Esophagus mucosa (tissue), 1 donor: ENCODE data around the gene PCDHA11. TPM values are rescaled to one million over a fixed set of nuclear protein-coding genes. Genes with fewer than 3 reads are reported as not detected.
"Not testable (repeated sequence)": the region's sequence is repeated elsewhere in the genome, so short reads cannot be mapped to it uniquely, and the experiment has no call there.

Experiments
- ATAC-seq: fragments of 200-7000 bp; cut with Tn5 transposase; one replicate; pipeline ENCODE4 v1.9.1; 2020
- total RNA-seq: library from RNA; stranded (reverse); gene quantifications from one replicate; pipeline ENCODE4 v1.2.4, GENCODE V29; 2023
- donor health status: DM: yes; HTN: yes; CAD: no.

Gene PCDHA11
- total RNA-seq, 1 donor from 2014 or later, result not detected

DNA sequence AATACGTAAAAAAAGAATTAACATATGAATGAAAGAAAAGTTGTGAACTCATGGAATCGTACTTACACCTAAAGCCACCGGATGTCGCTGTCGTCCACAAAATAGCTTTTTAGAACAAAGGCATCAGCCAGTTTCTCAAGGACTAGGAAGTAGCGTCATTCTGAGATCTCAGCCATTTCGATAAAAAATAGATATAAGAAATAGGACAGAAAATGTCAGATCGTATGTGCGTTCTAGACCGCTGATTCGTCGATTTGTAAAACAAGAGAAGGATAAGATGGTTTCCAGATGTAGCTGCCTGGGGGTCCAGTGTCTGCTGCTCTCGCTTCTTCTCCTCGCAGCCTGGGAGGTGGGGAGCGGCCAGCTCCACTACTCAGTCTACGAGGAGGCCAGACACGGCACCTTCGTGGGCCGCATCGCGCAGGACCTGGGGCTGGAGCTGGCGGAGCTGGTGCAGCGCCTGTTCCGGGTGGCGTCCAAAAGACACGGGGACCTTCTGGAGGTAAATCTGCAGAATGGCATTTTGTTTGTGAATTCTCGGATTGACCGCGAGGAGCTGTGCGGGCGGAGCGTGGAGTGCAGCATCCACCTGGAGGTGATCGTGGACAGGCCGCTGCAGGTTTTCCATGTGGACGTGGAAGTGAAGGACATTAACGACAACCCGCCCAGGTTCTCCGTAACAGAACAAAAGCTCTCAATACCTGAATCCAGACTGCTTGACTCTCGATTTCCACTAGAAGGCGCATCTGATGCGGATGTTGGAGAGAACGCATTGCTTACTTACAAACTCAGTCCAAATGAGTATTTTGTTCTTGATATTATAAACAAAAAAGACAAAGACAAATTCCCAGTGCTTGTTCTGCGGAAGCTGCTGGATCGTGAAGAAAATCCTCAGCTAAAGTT is 12.7 kb upstream of the PCDHA11 start, which contains the start of gene PCDHA10:
TSS of gene PCDHA10 (plus strand) at position 126 of the 903 bp plus-strand sequence. CDS start at position 278, 152 bp downstream.
- ATAC-seq, result no peak

GRCh38 chr5:140857177-140857986 is 11.4 kb upstream of the PCDHA11 start:
- ATAC-seq, result no peak

- no peak for ATAC-seq
Observed at GRCh38 chr5:140857987-140858240, 10.8 kb upstream of the PCDHA11 start.

DNA sequence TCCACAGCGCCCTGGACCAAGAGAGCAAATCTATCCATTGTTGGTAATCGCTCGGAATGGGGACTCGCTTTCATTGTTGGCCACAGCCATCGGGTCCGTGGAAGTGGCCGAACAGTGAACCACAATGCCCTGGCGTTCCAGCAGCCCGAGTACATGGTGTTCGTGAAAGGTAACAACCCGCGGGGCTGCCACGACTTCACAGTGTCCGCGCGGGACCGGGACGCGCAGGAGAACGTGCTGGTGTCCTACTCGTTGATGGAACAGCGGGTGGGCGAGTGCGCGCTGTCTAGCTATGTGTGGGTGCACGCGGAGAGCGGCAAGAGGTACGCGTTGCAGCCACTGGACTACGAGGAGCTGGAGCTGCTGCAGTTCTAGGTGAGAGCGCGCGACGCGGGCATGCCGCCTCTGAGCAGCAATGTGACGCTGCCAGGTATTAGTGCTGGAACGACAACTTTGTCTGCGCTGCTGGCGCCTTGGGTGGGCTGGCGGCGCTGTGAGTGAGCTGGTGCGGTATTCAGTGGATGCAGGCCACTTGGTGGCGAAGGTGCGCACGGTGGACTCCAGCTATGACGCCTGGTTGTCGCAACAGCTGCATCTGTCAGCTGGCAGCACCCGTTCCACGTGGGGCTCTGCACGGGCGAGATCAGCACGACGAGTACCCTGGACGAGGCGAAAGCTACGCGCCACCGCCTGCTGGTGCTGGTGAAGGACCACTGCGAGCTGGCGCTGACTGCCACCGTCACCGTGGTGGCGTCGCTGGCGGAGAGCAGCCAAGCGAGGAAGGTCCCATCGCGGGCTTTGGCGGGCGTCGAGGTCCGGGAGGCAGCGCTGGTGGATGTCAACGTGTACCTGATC is 6.1 kb upstream of the PCDHA11 start:
- ATAC-seq, result no peak

- ATAC-seq, result no peak
Observed at GRCh38 chr5:140869555-140869886, 764 bp downstream of the PCDHA11 start.

- ATAC-seq, result no peak
Observed at GRCh38 chr5:140870221-140871201, 1.8 kb downstream of the PCDHA11 start.

GRCh38 chr5:140875085-140876065 is 6.6 kb downstream of the PCDHA11 start, which contains the start of gene PCDHA12:
PCDHA12 (plus strand) TSS chr5:140875308; CDS start chr5:140875473, 165 bp downstream.
- ATAC-seq, result no peak

DNA sequence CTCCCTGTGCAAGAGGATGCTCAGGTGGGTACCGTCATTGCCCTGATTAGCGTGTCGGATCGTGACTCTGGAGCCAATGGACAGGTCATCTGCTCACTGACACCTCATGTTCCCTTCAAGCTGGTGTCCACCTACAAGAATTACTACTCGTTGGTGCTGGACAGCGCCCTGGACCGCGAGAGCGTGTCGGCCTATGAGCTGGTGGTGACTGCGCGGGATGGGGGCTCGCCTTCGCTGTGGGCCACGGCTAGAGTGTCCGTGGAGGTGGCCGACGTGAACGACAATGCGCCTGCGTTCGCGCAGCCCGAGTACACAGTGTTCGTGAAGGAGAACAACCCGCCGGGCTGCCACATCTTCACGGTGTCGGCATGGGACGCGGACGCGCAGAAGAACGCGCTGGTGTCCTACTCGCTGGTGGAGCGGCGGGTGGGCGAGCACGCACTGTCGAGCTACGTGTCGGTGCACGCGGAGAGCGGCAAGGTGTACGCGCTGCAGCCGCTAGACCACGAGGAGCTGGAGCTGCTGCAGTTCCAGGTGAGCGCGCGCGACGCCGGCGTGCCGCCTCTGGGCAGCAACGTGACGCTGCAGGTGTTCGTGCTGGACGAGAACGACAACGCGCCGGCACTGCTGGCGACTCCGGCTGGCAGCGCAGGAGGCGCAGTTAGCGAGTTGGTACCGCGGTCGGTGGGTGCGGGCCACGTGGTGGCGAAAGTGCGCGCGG is 7.9 kb downstream of the PCDHA11 start:
- ATAC-seq, result not testable (repeated sequence)

DNA sequence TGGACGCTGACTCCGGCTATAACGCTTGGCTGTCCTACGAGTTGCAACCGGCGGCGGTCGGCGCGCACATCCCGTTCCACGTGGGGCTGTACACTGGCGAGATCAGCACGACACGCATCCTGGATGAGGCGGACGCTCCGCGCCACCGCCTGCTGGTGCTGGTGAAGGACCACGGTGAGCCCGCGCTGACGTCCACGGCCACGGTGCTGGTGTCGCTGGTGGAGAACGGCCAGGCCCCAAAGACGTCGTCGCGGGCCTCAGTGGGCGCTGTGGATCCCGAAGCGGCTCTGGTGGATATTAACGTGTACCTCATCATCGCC is 8.5 kb downstream of the PCDHA11 start:
- ATAC-seq, result no peak

- ATAC-seq, result no peak
Observed at GRCh38 chr5:140881889-140882590, 13.3 kb downstream of the PCDHA11 start, which contains the start of gene PCDHA13. PCDHA13 (plus strand) TSS chr5:140882124; CDS start chr5:140882269, 145 bp downstream.

- no peak for ATAC-seq
Observed at GRCh38 chr5:140882591-140882899, 13.8 kb downstream of the PCDHA11 start.

- no peak for ATAC-seq
Observed at GRCh38 chr5:140883373-140883772, 14.6 kb downstream of the PCDHA11 start.

DNA sequence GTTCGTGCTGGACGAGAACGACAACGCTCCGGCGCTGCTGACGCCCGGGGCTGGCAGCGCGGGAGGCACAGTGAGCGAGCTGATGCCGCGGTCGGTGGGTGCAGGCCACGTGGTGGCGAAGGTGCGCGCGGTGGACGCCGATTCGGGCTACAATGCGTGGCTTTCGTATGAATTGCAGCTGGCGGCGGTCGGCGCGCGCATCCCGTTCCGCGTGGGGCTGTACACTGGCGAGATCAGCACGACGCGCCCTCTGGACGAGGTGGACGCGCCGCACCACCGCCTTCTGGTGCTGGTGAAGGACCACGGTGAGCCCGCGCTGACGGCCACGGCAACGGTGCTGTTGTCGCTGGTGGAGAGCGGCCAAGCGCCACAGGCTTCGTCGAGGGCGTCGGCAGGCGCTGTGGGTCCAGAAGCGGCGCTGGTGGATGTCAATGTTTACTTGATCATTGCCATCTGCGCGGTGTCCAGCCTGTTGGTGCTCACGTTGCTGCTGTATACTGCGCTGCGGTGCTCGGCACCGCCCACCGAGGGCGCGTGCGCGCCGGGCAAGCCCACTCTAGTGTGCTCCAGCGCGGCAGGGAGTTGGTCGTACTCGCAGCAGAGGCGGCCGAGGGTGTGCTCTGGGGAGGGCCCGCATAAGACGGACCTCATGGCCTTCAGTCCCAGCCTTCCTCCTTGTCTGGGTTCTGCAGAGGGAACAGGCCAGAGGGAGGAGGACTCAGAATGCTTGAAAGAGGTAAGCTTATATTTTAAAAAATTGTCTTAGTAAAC is 15.4 kb downstream of the PCDHA11 start:
- ATAC-seq, result no peak

- no peak for ATAC-seq
Observed at GRCh38 chr5:140916325-140916724, 47.6 kb downstream of the PCDHA11 start.
